IPS-20b (cell line): Measurements from ENCODE around the gene NAP1L5.
A peak's percentile ranks its signal among the peaks of the same experiment; 100 is the strongest.

ENCODE experiments used
- H3K27ac ChIP-seq: one replicate; pipeline ENCODE4 v1.5.1; 2013; ENCODE audit warnings: low read length
- H3K27me3 ChIP-seq: 2 replicates; pipeline ENCODE4 v1.6.1; 2013; ENCODE audit warnings: mild to moderate bottlenecking, low read length, inconsistent platforms; ENCODE audit not compliant: insufficient read depth
- H3K36me3 ChIP-seq: 2 replicates; pipeline ENCODE4 v1.6.1; 2013; ENCODE audit warnings: low read depth, mild to moderate bottlenecking, inconsistent platforms, low read length, moderate library complexity; ENCODE audit not compliant: insufficient read depth
- H3K4me1 ChIP-seq: 2 replicates; pipeline ENCODE4 v1.6.1; 2013; ENCODE audit warnings: mild to moderate bottlenecking, control low read depth, inconsistent platforms, low read length, moderate library complexity; ENCODE audit not compliant: insufficient read depth
- H3K4me3 ChIP-seq: 2 replicates; pipeline ENCODE4 v1.5.1; 2013; ENCODE audit warnings: mild to moderate bottlenecking, low read length, inconsistent platforms
- H3K9ac ChIP-seq: 2 replicates; pipeline ENCODE4 v1.6.1; 2013; ENCODE audit warnings: low read depth, mild to moderate bottlenecking, inconsistent platforms, low read length, moderate library complexity
- H3K9me3 ChIP-seq: 2 replicates; pipeline ENCODE4 v1.6.1; 2013; ENCODE audit warnings: mild to moderate bottlenecking, low read depth, low read length, inconsistent platforms; ENCODE audit not compliant: insufficient read depth

Gene NAP1L5

GRCh38 chr4:88735564-88735963, 37.9 kb upstream of the NAP1L5 start:
- Histone ChIP-seq H3K36me3 (peaks cover 23% of the 10 kb centered on the region), H3K27me3 (no peaks in the 10 kb centered on the region), H3K9ac (no peak overlapping the region), H3K4me3 (no peak overlapping the region), H3K9me3 (no peaks in the 10 kb centered on the region), H3K4me1 (peaks cover 20% of the 10 kb centered on the region; the same call in 1 of the 2 replicates), H3K27ac (no peak overlapping the region)

- H3K27ac ChIP-seq: no peak overlapping the region
- peaks cover 32% of the 10 kb centered on the region for H3K36me3 ChIP-seq
Observed at GRCh38 chr4:88734403-88734949, 36.8 kb upstream of the NAP1L5 start.

GRCh38 chr4:88732714-88733368, 35.2 kb upstream of the NAP1L5 start:
- no peak overlapping the region for H3K9ac ChIP-seq
- H3K27me3 ChIP-seq: no peaks in the 10 kb centered on the region
- H3K9me3 ChIP-seq: no peaks in the 10 kb centered on the region
- no peak overlapping the region for H3K27ac ChIP-seq
- peaks cover 9% of the 10 kb centered on the region; the same call in 1 of the 2 replicates for H3K4me1 ChIP-seq
- no peak overlapping the region for H3K4me3 ChIP-seq
- H3K36me3 ChIP-seq: peaks cover 37% of the 10 kb centered on the region

More at GRCh38 chr4:88734403-88734949, 36.8 kb upstream of the NAP1L5 start:
- Histone ChIP-seq H3K9ac (no peak overlapping the region), H3K4me3 (no peak overlapping the region), H3K4me1 (peaks cover 15% of the 10 kb centered on the region; the same call in 1 of the 2 replicates), H3K9me3 (no peaks in the 10 kb centered on the region), H3K27me3 (no peaks in the 10 kb centered on the region)

- Histone ChIP-seq H3K9ac (no peak overlapping the region), H3K36me3 (peaks cover 47% of the 10 kb centered on the region), H3K9me3 (no peaks in the 10 kb centered on the region), H3K27ac (no peak overlapping the region), H3K4me1 (no peaks in the 10 kb centered on the region), H3K27me3 (no peaks in the 10 kb centered on the region), H3K4me3 (no peak overlapping the region)
Observed at GRCh38 chr4:88731381-88731780, 33.8 kb upstream of the NAP1L5 start.

- Histone ChIP-seq H3K9ac (no peak overlapping the region), H3K4me3 (no peak overlapping the region), H3K9me3 (no peaks in the 10 kb centered on the region), H3K4me1 (no peaks in the 10 kb centered on the region), H3K27me3 (no peaks in the 10 kb centered on the region), H3K36me3 (peaks cover 43% of the 10 kb centered on the region), H3K27ac (no peak overlapping the region)
Observed at GRCh38 chr4:88730811-88731210, 33.2 kb upstream of the NAP1L5 start.

- Histone ChIP-seq H3K27me3 (no peaks in the 10 kb centered on the region), H3K4me1 (peaks cover 10% of the 10 kb centered on the region), H3K36me3 (peaks cover 41% of the 10 kb centered on the region), H3K4me3 (no peak overlapping the region), H3K27ac (no peak overlapping the region), H3K9me3 (no peaks in the 10 kb centered on the region), H3K9ac (no peak overlapping the region)
Observed at GRCh38 chr4:88729146-88729760, 31.6 kb upstream of the NAP1L5 start.

GRCh38 chr4:88728146-88728545, 30.5 kb upstream of the NAP1L5 start:
- H3K27ac ChIP-seq: no peak overlapping the region
- H3K9ac ChIP-seq: no peak overlapping the region
- H3K4me1 ChIP-seq: peaks cover 10% of the 10 kb centered on the region
- H3K4me3 ChIP-seq: no peak overlapping the region
- no peaks in the 10 kb centered on the region for H3K9me3 ChIP-seq
- H3K36me3 ChIP-seq: peaks cover 41% of the 10 kb centered on the region
- no peaks in the 10 kb centered on the region for H3K27me3 ChIP-seq

GRCh38 chr4:88725986-88726385, 28.4 kb upstream of the NAP1L5 start:
- peaks cover 33% of the 10 kb centered on the region for H3K36me3 ChIP-seq
- H3K4me3 ChIP-seq: no peak overlapping the region
- peaks cover 10% of the 10 kb centered on the region for H3K4me1 ChIP-seq
- no peak overlapping the region for H3K9ac ChIP-seq
- H3K9me3 ChIP-seq: no peaks in the 10 kb centered on the region
- no peak overlapping the region for H3K27ac ChIP-seq
- H3K27me3 ChIP-seq: no peaks in the 10 kb centered on the region

- H3K27me3 ChIP-seq: no peaks in the 10 kb centered on the region
- H3K36me3 ChIP-seq: peaks cover 27% of the 10 kb centered on the region
- H3K27ac ChIP-seq: no peak overlapping the region
- H3K9ac ChIP-seq: peak overlapping the region; percentile 50; the same call in 1 of the 2 replicates
- no peak overlapping the region for H3K4me3 ChIP-seq
- peaks cover 10% of the 10 kb centered on the region for H3K4me1 ChIP-seq
- no peaks in the 10 kb centered on the region; the same call in 1 of the 2 replicates for H3K9me3 ChIP-seq
Observed at GRCh38 chr4:88725143-88725542, 27.5 kb upstream of the NAP1L5 start.

GRCh38 chr4:88724406-88724805, 26.8 kb upstream of the NAP1L5 start:
- H3K27me3 ChIP-seq: no peaks in the 10 kb centered on the region
- H3K4me3 ChIP-seq: no peak overlapping the region
- peak overlapping the region; percentile 50; the same call in 1 of the 2 replicates for H3K9ac ChIP-seq

GRCh38 chr4:88722828-88723227, 25.2 kb upstream of the NAP1L5 start:
- H3K9ac ChIP-seq: no peak overlapping the region
- no peaks in the 10 kb centered on the region for H3K27me3 ChIP-seq
- H3K4me3 ChIP-seq: no peak overlapping the region
- peaks cover 14% of the 10 kb centered on the region for H3K36me3 ChIP-seq
- no peak overlapping the region for H3K27ac ChIP-seq
- peaks cover 6% of the 10 kb centered on the region for H3K9me3 ChIP-seq
- peaks cover 10% of the 10 kb centered on the region for H3K4me1 ChIP-seq

More at GRCh38 chr4:88724406-88724805, 26.8 kb upstream of the NAP1L5 start:
- H3K36me3 ChIP-seq: peaks cover 20% of the 10 kb centered on the region
- no peaks in the 10 kb centered on the region; the same call in 1 of the 2 replicates for H3K9me3 ChIP-seq
- peaks cover 10% of the 10 kb centered on the region for H3K4me1 ChIP-seq
- H3K27ac ChIP-seq: no peak overlapping the region
